GM21447 (cell line): Measurements from ENCODE around the gene SLC35F1.

Source experiments
- ATAC-seq: cut with Tn5 transposase; IDR thresholded peaks from one replicate; pipeline ENCODE4 v1.9.1; 2021; ENCODE audit not compliant: unreplicated experiment

The SLC35F1 gene

GRCh38 chr6:118103381-118104146 lies 196.5 kb downstream of the SLC35F1 start:
- ATAC-seq = no peak

DNA sequence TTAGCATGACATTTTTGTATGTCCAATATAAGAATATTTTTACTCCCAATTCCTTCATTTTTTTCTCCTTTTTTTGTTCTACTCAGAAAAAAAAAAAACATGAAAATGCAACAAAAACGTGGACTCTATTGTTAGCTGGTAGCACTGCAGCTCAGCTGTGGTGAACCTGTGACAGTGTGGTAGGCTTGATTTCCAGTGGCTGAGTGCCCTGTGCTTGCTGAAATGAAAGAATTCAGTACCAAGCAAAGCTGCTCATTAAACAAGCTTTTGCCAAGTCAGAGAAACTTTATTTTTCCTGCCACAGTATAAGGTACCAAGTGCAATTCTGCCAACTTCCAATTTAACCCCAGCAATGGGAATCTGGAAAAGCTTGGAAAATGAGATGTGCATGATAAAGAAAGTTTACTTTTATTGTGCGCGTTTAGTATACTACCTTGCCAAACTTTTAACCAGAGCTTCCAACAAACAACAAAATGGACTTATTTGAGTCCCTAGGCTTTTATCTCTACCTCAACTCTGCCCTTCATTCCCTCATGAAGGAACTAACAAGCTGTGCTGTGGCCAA lies 215.2 kb downstream of the SLC35F1 start:
- no peak for ATAC-seq

DNA sequence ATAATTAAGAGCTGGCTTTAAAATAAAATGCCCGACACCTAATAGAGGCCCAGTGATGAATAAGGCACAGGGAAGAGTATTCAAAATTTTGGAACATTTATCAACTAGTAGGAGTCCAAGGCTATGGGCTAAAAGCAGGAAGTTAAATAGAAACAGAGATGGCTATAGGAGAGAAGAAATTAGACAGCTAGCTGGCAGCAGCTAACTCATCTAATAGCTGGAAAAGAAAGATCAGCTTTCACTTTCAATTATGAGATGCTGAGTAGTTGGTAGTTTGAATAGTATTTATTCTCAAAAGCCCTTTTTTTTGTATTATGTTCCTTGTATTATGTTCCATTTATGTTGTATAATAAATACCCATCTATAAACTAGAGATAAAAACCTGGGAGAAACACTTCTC lies 215.7 kb downstream of the SLC35F1 start:
- ATAC-seq = peak; percentile 65

- ATAC-seq = no peak
These were observed 216.5 kb downstream of the SLC35F1 start for GRCh38 chr6:118123503-118124037.

GRCh38 chr6:118124851-118125250 lies 217.8 kb downstream of the SLC35F1 start:
- ATAC-seq = no peak

- ATAC-seq = no peak
These were observed 221.7 kb downstream of the SLC35F1 start for GRCh38 chr6:118128755-118129154.

GRCh38 chr6:118134206-118134605 lies 227.1 kb downstream of the SLC35F1 start:
- no peak for ATAC-seq

DNA sequence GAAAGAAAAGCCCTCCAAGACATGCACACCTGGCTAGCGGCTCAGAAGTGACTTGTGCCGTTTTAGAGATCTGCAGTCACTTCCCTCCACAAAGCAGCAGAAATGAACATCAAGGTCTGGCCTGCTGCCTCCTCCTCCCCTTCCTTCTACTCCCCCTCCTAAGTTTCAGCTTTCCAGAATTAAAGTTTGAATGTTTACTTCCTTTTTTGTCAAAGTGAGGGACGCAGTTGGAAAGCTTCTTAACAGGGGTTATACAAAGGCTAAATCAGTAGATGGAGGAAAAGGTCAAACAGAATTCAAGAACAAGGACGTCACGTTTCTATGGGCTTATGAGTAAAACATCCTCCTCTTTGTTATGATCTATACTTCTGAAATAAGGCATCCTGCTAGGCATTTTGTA lies 227.7 kb downstream of the SLC35F1 start:
- ATAC-seq = no peak

DNA sequence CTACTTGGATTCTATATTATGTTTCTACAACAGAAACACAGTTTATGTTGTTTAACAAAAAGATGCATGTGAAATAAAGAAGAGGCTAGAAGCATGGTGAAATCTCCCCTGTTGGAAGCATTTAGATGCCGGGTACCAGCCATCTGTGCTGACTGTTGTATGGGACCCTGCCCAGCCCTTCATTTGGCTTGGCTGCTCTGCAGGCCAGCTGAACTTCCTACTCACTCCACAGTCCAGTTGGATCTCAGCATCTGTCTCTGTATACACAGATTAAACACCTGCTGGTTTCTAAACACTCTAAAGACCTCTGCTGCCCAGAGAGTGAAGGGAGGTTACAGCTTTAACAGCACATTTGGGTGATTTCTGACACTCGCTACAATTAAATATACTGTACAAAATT lies 228.3 kb downstream of the SLC35F1 start:
- ATAC-seq = no peak

DNA sequence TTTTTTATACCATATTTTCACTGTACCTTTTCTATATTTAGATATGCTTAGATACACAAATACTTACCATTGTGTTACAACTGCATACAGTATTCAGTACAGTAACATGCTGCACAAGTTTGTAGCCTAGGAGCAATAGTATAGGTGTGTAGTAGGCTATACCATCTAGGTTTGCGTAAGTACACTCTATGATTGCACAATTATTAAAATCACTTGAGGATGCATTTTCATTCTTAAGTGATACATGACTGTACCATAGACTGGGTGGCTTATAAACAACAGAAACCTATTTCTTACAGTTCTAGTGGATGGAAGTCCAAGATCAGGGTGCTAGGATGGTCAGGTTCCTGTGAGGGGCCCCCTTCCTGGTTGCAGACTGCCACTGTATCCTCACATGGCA lies 234.1 kb downstream of the SLC35F1 start:
- no peak for ATAC-seq

DNA sequence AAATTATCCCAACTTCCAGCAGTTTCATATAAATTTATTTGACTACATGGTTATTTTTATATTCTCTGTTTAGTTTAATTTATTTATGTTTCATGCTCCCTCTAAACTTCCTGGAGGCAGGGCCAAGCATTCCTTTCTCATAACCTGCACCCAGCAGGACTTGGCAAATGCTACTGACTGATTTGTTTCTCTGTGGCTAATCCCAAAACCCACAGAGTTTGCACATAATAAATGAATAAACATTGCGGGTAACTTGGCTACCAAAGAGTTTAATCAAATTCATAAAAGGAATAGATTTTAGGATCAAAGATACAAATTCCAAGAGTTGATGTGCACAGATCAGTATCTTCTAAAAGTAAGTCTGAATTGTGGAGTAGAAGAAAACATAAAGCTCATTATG lies 239.5 kb downstream of the SLC35F1 start:
- ATAC-seq = no peak

DNA sequence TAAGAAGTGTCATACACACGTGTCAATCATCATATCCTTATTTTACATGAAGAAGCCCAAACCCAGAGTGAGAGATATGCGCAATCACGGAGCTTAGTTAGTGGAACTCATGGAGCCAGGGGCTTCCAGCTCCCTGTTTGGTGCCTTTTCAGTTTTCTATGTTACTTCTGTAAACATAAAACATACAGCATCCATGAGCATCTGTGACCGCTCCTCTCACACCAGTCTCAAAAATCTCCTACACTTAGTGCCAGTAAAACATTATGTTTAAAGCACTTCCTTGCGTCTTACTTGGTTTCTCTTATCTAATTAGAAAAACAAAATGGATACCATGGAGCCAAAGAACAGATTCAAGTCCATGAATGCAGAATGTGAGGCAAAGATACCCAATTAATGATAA lies 240.4 kb downstream of the SLC35F1 start:
- no peak for ATAC-seq

- no peak for ATAC-seq
These were observed 241.5 kb downstream of the SLC35F1 start for GRCh38 chr6:118148561-118148960.

DNA sequence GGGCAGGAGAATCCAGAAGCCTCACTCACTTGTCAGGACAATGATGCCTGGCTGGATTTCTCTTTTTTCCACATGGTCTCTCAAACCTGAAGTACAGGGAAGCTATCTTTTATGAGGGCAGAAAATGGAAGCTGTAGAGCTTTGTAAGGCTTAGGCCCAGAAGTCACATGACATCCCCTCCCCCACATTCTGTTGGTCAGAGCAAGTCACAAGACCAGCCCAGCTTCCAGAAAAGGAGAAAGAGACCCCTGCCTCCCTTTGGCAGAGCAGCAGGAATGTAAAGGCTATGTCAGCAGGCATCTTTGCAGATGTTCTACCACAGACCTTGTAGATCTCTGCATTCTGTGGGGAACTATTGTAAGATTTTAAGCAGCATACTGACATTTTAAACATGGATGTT lies 245.5 kb downstream of the SLC35F1 start:
- ATAC-seq = no peak

GRCh38 chr6:118161343-118161742 lies 254.3 kb downstream of the SLC35F1 start:
- ATAC-seq = no peak

GRCh38 chr6:118163542-118163941 lies 256.5 kb downstream of the SLC35F1 start:
- ATAC-seq = no peak

DNA sequence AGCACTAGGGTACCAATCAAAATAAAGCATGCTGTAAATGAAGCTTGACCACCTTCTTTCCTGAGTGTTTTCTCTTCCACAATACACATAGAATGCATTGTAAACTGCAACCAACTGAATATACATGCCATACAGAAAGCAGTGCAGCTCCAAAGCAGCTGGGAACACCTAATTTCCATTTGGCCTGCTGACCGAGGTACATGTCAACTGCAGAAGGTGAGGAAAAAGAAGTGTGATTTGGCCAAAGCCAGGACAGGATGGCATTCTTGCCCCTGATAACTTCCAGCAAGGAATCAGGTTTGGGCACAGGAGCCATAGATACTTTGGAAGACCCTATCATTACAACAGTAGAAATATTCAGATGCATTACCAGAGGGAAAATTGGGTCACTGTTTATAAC lies 258.4 kb downstream of the SLC35F1 start:
- no peak for ATAC-seq

- no peak for ATAC-seq
These were observed 261.4 kb downstream of the SLC35F1 start for GRCh38 chr6:118168421-118168820.

GRCh38 chr6:118171852-118172251 lies 264.8 kb downstream of the SLC35F1 start:
- no peak for ATAC-seq

DNA sequence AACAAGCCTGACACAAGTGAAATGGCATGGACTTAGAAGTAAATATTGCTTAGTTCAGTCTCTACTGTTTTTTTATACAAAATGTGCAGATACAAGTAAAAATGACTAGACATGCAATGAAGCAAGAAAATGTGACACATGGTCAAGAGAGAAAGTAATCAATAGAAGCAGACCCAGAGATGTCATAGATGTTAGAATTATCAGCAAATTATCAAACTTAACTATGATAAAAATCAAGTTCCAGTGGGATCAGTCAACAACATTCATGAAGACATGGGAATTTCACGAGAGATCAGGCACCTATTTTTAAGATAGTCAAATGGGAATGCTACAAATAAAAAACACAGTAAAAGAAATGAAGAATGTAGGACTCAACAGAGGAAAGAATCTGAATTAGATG lies 267.0 kb downstream of the SLC35F1 start:
- ATAC-seq = no peak

- ATAC-seq = no peak
These were observed 270.7 kb downstream of the SLC35F1 start for GRCh38 chr6:118177720-118178119.

GRCh38 chr6:118179048-118179447 lies 272.0 kb downstream of the SLC35F1 start:
- no peak for ATAC-seq
